A673 (cell line): ENCODE measurements around the gene IQSEC2.

Experiments used
- CTCF ChIP-seq: fragments of 300-800, 200-600 bp; sonication (generic); conservative IDR thresholded peaks from 2 replicates; pipeline ENCODE4 v1.5.1; 2017; ENCODE audit warnings: low read depth, mild to moderate bottlenecking, antibody characterized with exemption, low read length, moderate library complexity, mixed read lengths
- EZH2 ChIP-seq: fragments of 200-600 bp; sonication (generic); IDR thresholded peaks from 2 replicates; pipeline ENCODE4 v1.6.1; 2017; ENCODE audit warnings: borderline replicate concordance, low read depth, mild to moderate bottlenecking, mixed read lengths, antibody characterized with exemption, low read length; ENCODE audit not compliant: poor library complexity, severe bottlenecking

- no peak for TF ChIP-seq CTCF
- no peak for TF ChIP-seq EZH2
Measured at GRCh38 chrX:53321230-53321942, 40.0 kb upstream of the IQSEC2 start.
